ENCODE data around the gene KLHL12.
"Not testable (repeated sequence)": the region's sequence is repeated elsewhere in the genome, so short reads cannot be mapped to it uniquely, and the experiment has no call there.

GRCh38 chr1:202912476-202912875, 14.6 kb downstream of the KLHL12 start:
- not testable (repeated sequence) for TF ChIP-seq CTCF (conservative IDR thresholded peaks at IDR 0.05); ZFX (IDR thresholded peaks at IDR 0.05)
